ENCODE measurements around the gene TPSAB1.

- no peak for TF ChIP-seq POLR2A (IDR thresholded peaks at IDR 0.05)
- TF ChIP-seq, protein P1, sequence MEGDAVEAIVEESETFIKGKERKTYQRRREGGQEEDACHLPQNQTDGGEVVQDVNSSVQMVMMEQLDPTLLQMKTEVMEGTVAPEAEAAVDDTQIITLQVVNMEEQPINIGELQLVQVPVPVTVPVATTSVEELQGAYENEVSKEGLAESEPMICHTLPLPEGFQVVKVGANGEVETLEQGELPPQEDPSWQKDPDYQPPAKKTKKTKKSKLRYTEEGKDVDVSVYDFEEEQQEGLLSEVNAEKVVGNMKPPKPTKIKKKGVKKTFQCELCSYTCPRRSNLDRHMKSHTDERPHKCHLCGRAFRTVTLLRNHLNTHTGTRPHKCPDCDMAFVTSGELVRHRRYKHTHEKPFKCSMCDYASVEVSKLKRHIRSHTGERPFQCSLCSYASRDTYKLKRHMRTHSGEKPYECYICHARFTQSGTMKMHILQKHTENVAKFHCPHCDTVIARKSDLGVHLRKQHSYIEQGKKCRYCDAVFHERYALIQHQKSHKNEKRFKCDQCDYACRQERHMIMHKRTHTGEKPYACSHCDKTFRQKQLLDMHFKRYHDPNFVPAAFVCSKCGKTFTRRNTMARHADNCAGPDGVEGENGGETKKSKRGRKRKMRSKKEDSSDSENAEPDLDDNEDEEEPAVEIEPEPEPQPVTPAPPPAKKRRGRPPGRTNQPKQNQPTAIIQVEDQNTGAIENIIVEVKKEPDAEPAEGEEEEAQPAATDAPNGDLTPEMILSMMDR (IDR thresholded peaks at IDR 0.05 in 8 of 11, conservative IDR thresholded peaks at IDR 0.05 in 3 of 11): no peak
Measured at GRCh38 chr16:1216681-1217400, 23.7 kb upstream of the TPSAB1 start.

All from spleen (tissue), 7 donors.